OCI-LY7 (cell line): Measurements from ENCODE around the gene SGO2. TPM values are rescaled to one million over a fixed set of nuclear protein-coding genes. Genes with fewer than 3 reads are reported as not detected.
"Not testable (repeated sequence)": the region's sequence is repeated elsewhere in the genome, so short reads cannot be mapped to it uniquely, and the experiment has no call there.

ENCODE experiments used
- BruUV-seq: library from RNA; stranded (reverse); fragments of 400-500 nt; replicated peaks from 2 replicates; lab custom pipeline; 2021; lab: Mats Ljungman, UMichigan
- CTCF ChIA-PET: fragments of 300-600 bp; sonication (Branson Sonifier 250); formaldehyde crosslinking; loops from one replicate; lab custom pipeline; 2022; ENCODE audit warnings: antibody characterized with exemption; ENCODE audit not compliant: unreplicated experiment; lab: Charles Lee
- POLR2A ChIA-PET: fragments of 300-600 bp; sonication (Branson Sonifier 250); formaldehyde crosslinking; loops from one replicate; lab custom pipeline; 2022; ENCODE audit warnings: antibody characterized with exemption; lab: Charles Lee
- DNase-seq: peaks from one replicate; pipeline ENCODE4 v3.0.0-alpha.2; 2015; ENCODE audit warnings: low spot score
- H2AFZ ChIP-seq: fragments of 200-600 bp; sonication (generic), shearing (Covaris generic); 2 replicates; pipeline ENCODE4 v1.6.1; 2014; ENCODE audit warnings: mild to moderate bottlenecking, antibody characterized with exemption, low read length, moderate library complexity
- H3K27ac ChIP-seq: fragments of 200-600 bp; sonication (generic); 2 replicates; pipeline ENCODE4 v1.5.1; 2014; ENCODE audit warnings: mixed run types, low read depth, mild to moderate bottlenecking, moderate library complexity, low read length, inconsistent platforms; ENCODE audit not compliant: poor library complexity, severe bottlenecking
- H3K36me3 ChIP-seq: fragments of 200-600 bp; sonication (generic); 2 replicates; pipeline ENCODE4 v1.6.1; 2014; ENCODE audit warnings: mild to moderate bottlenecking, antibody characterized with exemption, low read length, moderate library complexity, mixed read lengths; ENCODE audit not compliant: insufficient read depth
- H3K4me1 ChIP-seq: fragments of 200-600 bp; sonication (generic); 2 replicates; pipeline ENCODE4 v1.5.1; 2014; ENCODE audit warnings: mild to moderate bottlenecking, low read length; ENCODE audit not compliant: insufficient read depth, poor library complexity, severe bottlenecking
- H3K4me2 ChIP-seq: fragments of 200-600 bp; sonication (generic); 2 replicates; pipeline ENCODE4 v1.6.1; 2014; ENCODE audit warnings: mild to moderate bottlenecking, low read length
- H3K4me3 ChIP-seq: fragments of 200-600 bp; sonication (generic); 2 replicates; pipeline ENCODE4 v1.5.1; 2014; ENCODE audit warnings: mild to moderate bottlenecking, low read depth, low read length; ENCODE audit not compliant: poor library complexity, severe bottlenecking
- H3K79me2 ChIP-seq: fragments of 200-600 bp; sonication (generic); 2 replicates; pipeline ENCODE4 v1.6.1; 2016; ENCODE audit warnings: low read depth, mild to moderate bottlenecking, low read length, moderate library complexity, mixed read lengths; ENCODE audit not compliant: insufficient read depth
- H3K9me2 ChIP-seq: fragments of 200-600 bp; sonication (generic); 2 replicates; pipeline ENCODE4 v1.6.1; 2016; ENCODE audit warnings: mild to moderate bottlenecking, low read length, mixed read lengths; ENCODE audit not compliant: insufficient read depth
- H3K9me3 ChIP-seq: fragments of 200-600 bp; sonication (generic); 2 replicates; pipeline ENCODE4 v1.6.1; 2014; ENCODE audit warnings: mild to moderate bottlenecking, mixed run types, low read length, mixed read lengths
- H4K20me1 ChIP-seq: fragments of 200-600 bp; sonication (generic); 2 replicates; pipeline ENCODE4 v1.6.1; 2014; ENCODE audit warnings: mild to moderate bottlenecking, antibody characterized with exemption, low read length, moderate library complexity, mixed read lengths; ENCODE audit not compliant: insufficient read depth
- CTCF ChIP-seq: fragments of 200-600 bp; sonication (generic); conservative IDR thresholded peaks from 2 replicates; pipeline ENCODE4 v1.5.1; 2014; ENCODE audit warnings: mild to moderate bottlenecking, antibody characterized with exemption, low read length, moderate library complexity, mixed read lengths
- EZH2phosphoT487 ChIP-seq: fragments of 200-600 bp; sonication (generic); IDR thresholded peaks from 2 replicates; pipeline ENCODE4 v1.6.1; 2018; ENCODE audit warnings: low read depth, borderline replicate concordance, mild to moderate bottlenecking, mixed run types, antibody characterized with exemption, low read length, moderate library complexity, mixed read lengths
- intact Hi-C: fragments of 100-400 bp; cut with micrococcal nuclease; formaldehyde crosslinking; loops from one replicate; pipeline ENCODE4 v1.10.0; 2022; ENCODE audit not compliant: unreplicated experiment
- total RNA-seq, 2 experiments: library from RNA; depleted of rRNA in 1 of 2; stranded (reverse); fragments of >200 nt in 1 of 2; shearing (Covaris generic) in 1 of 2; gene quantifications; 2 replicates each; pipeline ENCODE4 v1.2.3, GENCODE V29; 2014 to 2022

Gene SGO2
- total RNA-seq, 2 experiments from 2014 or later = 29.3 to 55.3 TPM

DNA sequence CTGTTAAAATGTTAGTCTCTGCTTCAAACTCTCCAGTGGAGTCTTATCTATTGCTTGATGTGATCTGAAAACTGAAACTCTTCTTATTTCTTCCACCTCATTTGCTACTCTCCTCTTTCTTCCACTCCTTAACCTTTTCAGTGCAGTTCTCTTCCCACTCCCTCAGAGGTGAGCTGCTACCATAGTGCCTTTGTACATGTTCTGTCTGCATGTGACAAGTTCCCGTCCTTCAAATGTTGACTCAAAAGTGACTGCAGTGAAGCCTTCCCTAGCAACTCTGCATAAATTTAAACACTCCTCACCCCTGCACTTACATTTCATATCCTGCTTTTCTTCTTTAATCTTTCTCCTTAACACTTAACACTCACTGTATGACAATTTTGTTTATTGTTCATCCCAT is 12.1 kb downstream of the SGO2 start:
- intact Hi-C loops = no loop called here
- peaks cover 20% of the 10 kb centered on the region; the same call in 1 of the 2 replicates for H3K79me2 ChIP-seq
- CTCF ChIA-PET = no interaction called here
- no peaks in the 10 kb centered on the region for H3K4me1 ChIP-seq
- BruUV-seq = no TSS peak
- peaks cover 98% of the 10 kb centered on the region for H3K36me3 ChIP-seq
- TF ChIP-seq EZH2phosphoT487 (no peak), CTCF (no peak)
- no peaks in the 10 kb centered on the region for H3K9me2 ChIP-seq
- H3K4me3 ChIP-seq = no peak overlapping the region
- H3K4me2 ChIP-seq = no peak overlapping the region
- H3K27ac ChIP-seq = no peak overlapping the region
- POLR2A ChIA-PET = interaction anchor here (0.6 to 1.5 kb wide), 3 partner anchors 9 to 24 kb away, joined by 3 to 4 read pairs (median 3); no protein-coding TSS in a partner anchor
- no peak overlapping the region for H2AFZ ChIP-seq
- peaks cover 15% of the 10 kb centered on the region for H3K9me3 ChIP-seq
- no peak for DNase-seq
- no peaks in the 10 kb centered on the region for H4K20me1 ChIP-seq

DNA sequence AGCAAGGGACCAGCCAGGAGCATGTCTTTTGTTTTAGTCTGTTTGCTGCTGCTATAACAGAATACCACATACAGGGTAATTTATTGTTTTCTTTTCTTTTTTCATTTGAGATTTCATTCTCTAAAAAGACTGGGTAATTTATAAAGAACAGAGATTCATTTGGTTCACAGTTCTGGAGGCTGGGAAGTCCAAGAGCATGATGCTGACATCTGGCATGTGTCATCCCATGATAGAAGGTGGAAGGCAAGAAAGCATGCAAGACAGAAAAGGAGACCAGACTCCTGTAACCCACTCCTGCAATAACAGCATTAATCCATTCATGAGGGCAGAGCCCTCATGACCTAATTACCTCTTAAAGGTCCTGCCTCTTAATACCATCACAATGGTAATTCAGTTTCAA is 14.8 kb downstream of the SGO2 start:
- no peak overlapping the region for H2AFZ ChIP-seq
- ChIA-PET POLR2A (no interaction called here), CTCF (no interaction called here)
- no peak overlapping the region for H3K4me3 ChIP-seq
- H4K20me1 ChIP-seq = no peaks in the 10 kb centered on the region
- H3K4me1 ChIP-seq = no peaks in the 10 kb centered on the region
- no peak for DNase-seq
- H3K9me3 ChIP-seq = peaks cover 15% of the 10 kb centered on the region
- TF ChIP-seq EZH2phosphoT487 (no peak), CTCF (no peak)
- BruUV-seq = no TSS peak
- H3K4me2 ChIP-seq = no peak overlapping the region
- H3K9me2 ChIP-seq = no peaks in the 10 kb centered on the region
- intact Hi-C loops = no loop called here
- H3K79me2 ChIP-seq = no peaks in the 10 kb centered on the region
- H3K27ac ChIP-seq = no peak overlapping the region
- H3K36me3 ChIP-seq = peaks cover 99% of the 10 kb centered on the region

GRCh38 chr2:200566596-200566995 is 40.6 kb downstream of the SGO2 start:
- H3K79me2 ChIP-seq, H3K4me3 ChIP-seq, H2AFZ ChIP-seq, POLR2A ChIA-PET, H3K27ac ChIP-seq, H3K9me2 ChIP-seq, CTCF ChIA-PET, H3K4me1 ChIP-seq, DNase-seq, H3K9me3 ChIP-seq, H3K4me2 ChIP-seq, BruUV-seq, intact Hi-C loops, H4K20me1 ChIP-seq: not testable (repeated sequence)
- peaks cover 48% of the 10 kb centered on the region for H3K36me3 ChIP-seq
